C4-2B (cell line): ENCODE measurements around the gene SHLD1.
"Not testable (repeated sequence)": the region's sequence is repeated elsewhere in the genome, so short reads cannot be mapped to it uniquely, and the experiment has no call there.

ENCODE experiments used
- H3K27ac ChIP-seq: fragments of 450-650 bp; 2 replicates; pipeline ENCODE4 v1.5.1; 2017
- ZFX ChIP-seq: fragments of 450-650 bp; IDR thresholded peaks from 2 replicates; pipeline ENCODE4 v1.6.1; 2017
- TF ChIP-seq, protein P1 (sequence below): fragments of 450-650 bp; conservative IDR thresholded peaks from 2 replicates; pipeline ENCODE4 v1.5.1; 2017; ENCODE audit warnings: mild to moderate bottlenecking

The SHLD1 gene

DNA sequence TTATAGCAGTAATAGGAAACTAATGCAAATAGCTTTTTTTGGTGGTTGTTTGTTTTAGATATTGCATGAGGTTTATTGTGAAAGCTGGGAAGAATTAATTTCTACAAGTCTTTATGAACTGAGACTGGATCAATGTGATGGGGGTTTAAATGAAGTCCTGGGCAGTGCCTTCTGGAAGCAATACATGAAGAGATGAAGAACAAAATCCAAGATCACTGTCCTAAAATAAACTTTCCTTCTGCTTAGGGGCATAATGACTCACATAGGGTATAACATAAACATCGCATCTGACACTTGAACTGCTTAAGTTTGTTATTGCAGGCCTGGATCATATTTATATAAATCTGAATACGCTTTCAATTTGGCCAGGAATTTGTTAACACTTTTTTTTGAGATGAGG is 20.9 kb upstream of the SHLD1 start:
- no peak overlapping the region for H3K27ac ChIP-seq
- TF ChIP-seq, protein P1, sequence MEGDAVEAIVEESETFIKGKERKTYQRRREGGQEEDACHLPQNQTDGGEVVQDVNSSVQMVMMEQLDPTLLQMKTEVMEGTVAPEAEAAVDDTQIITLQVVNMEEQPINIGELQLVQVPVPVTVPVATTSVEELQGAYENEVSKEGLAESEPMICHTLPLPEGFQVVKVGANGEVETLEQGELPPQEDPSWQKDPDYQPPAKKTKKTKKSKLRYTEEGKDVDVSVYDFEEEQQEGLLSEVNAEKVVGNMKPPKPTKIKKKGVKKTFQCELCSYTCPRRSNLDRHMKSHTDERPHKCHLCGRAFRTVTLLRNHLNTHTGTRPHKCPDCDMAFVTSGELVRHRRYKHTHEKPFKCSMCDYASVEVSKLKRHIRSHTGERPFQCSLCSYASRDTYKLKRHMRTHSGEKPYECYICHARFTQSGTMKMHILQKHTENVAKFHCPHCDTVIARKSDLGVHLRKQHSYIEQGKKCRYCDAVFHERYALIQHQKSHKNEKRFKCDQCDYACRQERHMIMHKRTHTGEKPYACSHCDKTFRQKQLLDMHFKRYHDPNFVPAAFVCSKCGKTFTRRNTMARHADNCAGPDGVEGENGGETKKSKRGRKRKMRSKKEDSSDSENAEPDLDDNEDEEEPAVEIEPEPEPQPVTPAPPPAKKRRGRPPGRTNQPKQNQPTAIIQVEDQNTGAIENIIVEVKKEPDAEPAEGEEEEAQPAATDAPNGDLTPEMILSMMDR: no peak
- TF ChIP-seq ZFX: no peak

DNA sequence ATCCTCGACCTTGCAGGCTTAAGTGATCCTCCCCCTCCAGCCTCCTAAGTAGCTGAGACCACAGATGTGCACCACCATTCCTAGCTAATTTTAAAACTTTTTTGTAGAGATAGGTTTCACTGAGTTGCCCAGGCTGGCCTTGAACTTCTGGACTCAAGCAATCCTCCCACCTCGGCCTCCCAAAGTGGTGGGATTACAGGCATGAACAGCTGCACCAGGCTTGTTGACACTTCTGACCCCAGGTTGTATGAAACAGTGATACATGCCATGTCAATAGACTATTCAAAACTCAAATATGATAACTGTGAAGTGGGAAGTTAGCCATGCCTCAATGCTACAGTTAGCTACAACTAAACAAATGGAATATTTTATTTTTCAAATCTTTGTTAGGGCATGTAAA is 20.1 kb upstream of the SHLD1 start:
- no peak for TF ChIP-seq ZFX
- TF ChIP-seq, protein P1: no peak
- H3K27ac ChIP-seq: no peak overlapping the region

DNA sequence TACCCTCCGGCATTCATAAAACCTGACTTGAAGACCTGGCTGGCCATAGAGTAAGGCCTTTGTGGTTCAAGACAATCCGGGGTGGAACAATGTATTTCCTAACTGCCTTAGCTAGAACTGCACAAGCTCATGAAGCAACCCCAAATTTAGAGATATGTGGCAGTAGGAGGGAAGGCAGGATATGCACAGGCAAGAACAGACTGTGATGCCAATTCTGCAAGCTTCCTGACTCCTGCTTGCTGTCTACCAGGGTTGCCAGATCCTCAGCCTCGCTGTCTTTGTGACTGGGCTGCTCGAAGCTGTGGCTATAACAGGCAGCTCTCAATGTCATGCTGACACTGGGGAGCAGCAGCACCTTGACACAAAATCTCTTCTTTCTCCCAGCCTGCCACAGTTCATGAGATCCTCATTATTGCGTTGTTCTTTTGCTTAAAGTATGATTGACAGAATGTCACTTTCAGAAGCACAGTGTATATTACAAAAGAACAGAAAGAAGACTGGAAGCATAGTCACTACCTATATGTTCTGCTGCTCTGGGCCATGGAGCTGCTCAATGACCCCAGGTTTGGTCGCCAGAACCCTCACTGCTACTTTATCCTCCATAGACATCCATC is 18.3 kb upstream of the SHLD1 start:
- no peak overlapping the region for H3K27ac ChIP-seq
- no peak for TF ChIP-seq ZFX
- TF ChIP-seq, protein P1: no peak

DNA sequence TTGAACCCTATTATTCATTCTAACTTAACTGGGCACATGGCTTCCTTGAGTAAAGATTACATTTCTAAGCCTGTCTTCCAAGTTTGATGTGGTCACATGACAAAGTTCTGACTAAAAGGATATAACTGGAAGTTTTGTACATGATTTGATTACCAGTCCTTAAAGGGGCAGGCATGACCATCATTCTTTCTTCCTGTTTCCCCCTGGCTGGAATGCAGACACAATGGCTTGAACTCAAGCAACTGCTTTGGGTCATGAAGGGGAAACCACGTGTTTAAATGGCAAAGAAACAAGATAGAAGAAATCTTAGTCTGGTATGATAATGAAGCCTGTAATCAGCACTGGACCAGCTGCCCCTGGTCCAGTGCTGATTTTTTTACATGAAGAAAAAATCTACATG is 15.6 kb upstream of the SHLD1 start:
- H3K27ac ChIP-seq: no peak overlapping the region
- TF ChIP-seq ZFX: no peak
- TF ChIP-seq, protein P1: no peak

DNA sequence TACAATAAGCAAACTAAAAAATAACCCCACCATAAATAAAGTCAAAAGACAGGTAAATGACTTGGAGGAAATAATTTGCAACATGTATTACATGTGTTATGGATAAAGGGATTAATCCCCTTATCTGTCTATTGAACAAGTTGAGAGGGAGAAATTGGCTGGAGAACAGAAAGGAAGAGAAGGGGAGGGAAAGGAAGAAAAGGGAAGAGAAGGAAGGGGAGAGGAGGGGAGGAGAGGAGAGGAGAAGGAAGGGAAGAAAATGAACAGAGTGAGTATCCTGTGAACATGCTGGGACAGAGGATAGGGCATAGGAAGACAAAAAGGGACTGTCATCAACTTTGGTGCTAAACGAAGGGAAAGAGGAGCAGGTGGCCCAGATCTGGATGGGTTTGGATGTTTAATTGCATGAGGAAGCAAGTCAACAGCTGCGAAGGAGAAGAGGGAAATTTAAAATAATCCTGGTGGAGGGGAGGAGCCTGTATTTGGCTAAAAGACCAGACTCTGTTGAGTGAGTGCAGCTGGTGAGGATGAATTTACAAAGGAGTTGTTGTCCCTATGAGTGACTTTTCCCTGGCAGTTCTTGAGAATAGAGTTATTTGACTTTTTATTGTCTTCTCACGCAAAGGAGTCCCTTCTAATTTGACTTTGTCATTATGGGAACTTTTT is 14.2 kb upstream of the SHLD1 start:
- TF ChIP-seq, protein P1: no peak
- TF ChIP-seq ZFX: no peak
- no peak overlapping the region for H3K27ac ChIP-seq

DNA sequence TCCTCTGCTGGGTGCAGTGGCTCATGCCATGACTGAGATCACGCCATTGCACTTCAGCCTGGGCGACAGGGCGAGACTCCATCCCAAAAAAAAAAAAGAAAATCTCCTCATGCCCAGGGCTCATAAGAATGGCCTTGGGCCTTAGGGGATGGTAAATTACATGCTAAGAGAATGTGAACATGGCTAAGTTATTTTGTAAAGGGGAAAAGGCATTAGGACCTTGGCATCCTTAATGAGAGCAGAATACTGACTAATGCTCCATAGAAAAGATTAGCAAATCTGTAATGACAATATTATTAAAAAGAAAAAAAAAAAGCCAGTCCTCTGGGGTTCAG is 12.6 kb upstream of the SHLD1 start:
- no peak for TF ChIP-seq ZFX
- TF ChIP-seq, protein P1: no peak
- H3K27ac ChIP-seq: no peak overlapping the region

DNA sequence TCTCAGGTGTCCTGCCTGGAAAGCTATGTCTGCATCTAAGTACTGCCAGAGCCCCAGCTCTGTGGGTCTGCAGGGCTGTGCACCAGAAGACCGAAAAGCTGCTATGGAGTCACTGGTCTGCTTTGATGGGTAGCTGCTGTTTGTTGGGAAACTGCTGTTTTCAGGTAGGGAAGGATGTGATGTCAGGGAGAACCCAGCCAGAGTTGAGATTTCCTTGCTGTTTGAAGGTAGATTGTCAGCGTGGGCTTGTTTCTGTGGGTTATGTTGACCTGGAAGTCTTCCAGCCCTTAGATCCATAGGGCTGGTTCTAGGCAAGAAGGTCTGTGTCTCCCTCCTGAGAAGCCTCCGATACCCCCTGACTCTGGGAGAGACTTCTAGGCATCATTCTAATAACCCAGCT is 12.2 kb upstream of the SHLD1 start:
- TF ChIP-seq ZFX: no peak
- TF ChIP-seq, protein P1: no peak
- H3K27ac ChIP-seq: no peak overlapping the region

DNA sequence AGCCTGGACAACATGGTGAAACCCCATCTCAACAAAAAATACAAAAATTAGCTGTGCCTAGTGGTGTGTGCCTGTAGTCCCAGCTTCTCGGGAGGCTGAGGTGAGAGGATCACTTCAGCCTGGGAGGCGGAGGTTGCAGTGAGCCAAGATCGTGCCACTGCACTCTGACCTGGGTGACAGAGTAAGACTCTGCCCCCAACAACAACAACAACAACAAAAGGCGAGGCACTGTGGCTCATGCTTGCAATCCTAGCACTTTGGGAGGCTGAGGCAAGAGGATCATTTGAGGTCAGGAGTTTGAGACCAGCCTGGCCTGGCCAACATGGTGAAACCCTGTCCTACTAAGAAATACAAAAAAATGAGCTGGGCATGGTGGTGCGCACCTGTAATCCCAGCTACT is 9.6 kb upstream of the SHLD1 start:
- H3K27ac ChIP-seq: not testable (repeated sequence)
